A673 (cell line): ENCODE measurements around the gene STKLD1. TPM values are rescaled to one million over a fixed set of nuclear protein-coding genes. Genes with fewer than 3 reads are reported as not detected.

Experiments used
- BruUV-seq: library from RNA; stranded (reverse); fragments of 400-500 nt; replicated peaks from 2 replicates; lab custom pipeline; 2021; lab: Mats Ljungman, UMichigan
- CTCF ChIA-PET: fragments of 300-600 bp; sonication (Branson Sonifier 250); formaldehyde crosslinking; loops from one replicate; lab custom pipeline; 2022; ENCODE audit warnings: antibody characterized with exemption; lab: Charles Lee
- POLR2A ChIA-PET: fragments of 300-600 bp; sonication (Branson Sonifier 250); formaldehyde crosslinking; loops from one replicate; lab custom pipeline; 2022; ENCODE audit warnings: antibody characterized with exemption; ENCODE audit not compliant: low non-redundant PET; lab: Charles Lee
- DNase-seq: peaks from one replicate; pipeline ENCODE4 v3.0.0-alpha.2; 2015; ENCODE audit warnings: low spot score
- H3K27ac ChIP-seq: fragments of 200-600 bp; sonication (generic); 2 replicates; pipeline ENCODE4 v1.5.1; 2016; ENCODE audit warnings: mixed run types, low read depth, mild to moderate bottlenecking, mixed read lengths, antibody characterized with exemption, low read length; ENCODE audit not compliant: poor library complexity, severe bottlenecking
- H3K27me3 ChIP-seq: fragments of 200-600 bp; sonication (generic); replicated peaks from 2 replicates; pipeline ENCODE4 v1.6.1; 2017; ENCODE audit warnings: mixed run types, low read depth, mild to moderate bottlenecking, mixed read lengths, antibody characterized with exemption, low read length; ENCODE audit not compliant: insufficient read depth, poor library complexity
- H3K36me3 ChIP-seq: fragments of 200-600 bp; sonication (generic); 2 replicates; pipeline ENCODE4 v1.6.1; 2016; ENCODE audit warnings: mixed run types, mild to moderate bottlenecking, mixed read lengths, antibody characterized with exemption, low read length; ENCODE audit not compliant: insufficient read depth, poor library complexity, severe bottlenecking
- H3K4me1 ChIP-seq: fragments of 200-600 bp; sonication (generic); 2 replicates; pipeline ENCODE4 v1.6.1; 2017; ENCODE audit warnings: mixed run types, mild to moderate bottlenecking, mixed read lengths, antibody characterized with exemption, low read length; ENCODE audit not compliant: insufficient read depth, poor library complexity, severe bottlenecking
- H3K4me3 ChIP-seq: fragments of 200-600 bp; sonication (generic); 2 replicates; pipeline ENCODE4 v1.5.1; 2016; ENCODE audit warnings: low read depth, mixed run types, mild to moderate bottlenecking, mixed read lengths, low read length; ENCODE audit not compliant: poor library complexity, severe bottlenecking
- H3K9me3 ChIP-seq: fragments of 200-600 bp; sonication (generic); 2 replicates; pipeline ENCODE4 v1.6.1; 2016; ENCODE audit warnings: mixed run types, low read depth, mild to moderate bottlenecking, mixed read lengths, antibody characterized with exemption, low read length; ENCODE audit not compliant: poor library complexity, severe bottlenecking
- EZH2 ChIP-seq: fragments of 200-600 bp; sonication (generic); IDR thresholded peaks from 2 replicates; pipeline ENCODE4 v1.6.1; 2017; ENCODE audit warnings: borderline replicate concordance, low read depth, mild to moderate bottlenecking, mixed read lengths, antibody characterized with exemption, low read length; ENCODE audit not compliant: poor library complexity, severe bottlenecking
- intact Hi-C: fragments of 100-400 bp; cut with micrococcal nuclease; formaldehyde crosslinking; loops from one replicate; pipeline ENCODE4 v1.10.0; 2022; ENCODE audit not compliant: unreplicated experiment
- total RNA-seq: library from RNA; stranded (reverse); gene quantifications from 2 replicates; pipeline ENCODE4 v1.2.3, GENCODE V29; 2021
- TF ChIP-seq, protein P1 (sequence below): fragments of 300-800, 200-600 bp; sonication (generic); conservative IDR thresholded peaks from 2 replicates; pipeline ENCODE4 v1.5.1; 2017; ENCODE audit warnings: low read depth, mild to moderate bottlenecking, antibody characterized with exemption, low read length, moderate library complexity, mixed read lengths

Gene STKLD1
- total RNA-seq, 1 experiment from 2014 or later: 0.52 TPM

DNA sequence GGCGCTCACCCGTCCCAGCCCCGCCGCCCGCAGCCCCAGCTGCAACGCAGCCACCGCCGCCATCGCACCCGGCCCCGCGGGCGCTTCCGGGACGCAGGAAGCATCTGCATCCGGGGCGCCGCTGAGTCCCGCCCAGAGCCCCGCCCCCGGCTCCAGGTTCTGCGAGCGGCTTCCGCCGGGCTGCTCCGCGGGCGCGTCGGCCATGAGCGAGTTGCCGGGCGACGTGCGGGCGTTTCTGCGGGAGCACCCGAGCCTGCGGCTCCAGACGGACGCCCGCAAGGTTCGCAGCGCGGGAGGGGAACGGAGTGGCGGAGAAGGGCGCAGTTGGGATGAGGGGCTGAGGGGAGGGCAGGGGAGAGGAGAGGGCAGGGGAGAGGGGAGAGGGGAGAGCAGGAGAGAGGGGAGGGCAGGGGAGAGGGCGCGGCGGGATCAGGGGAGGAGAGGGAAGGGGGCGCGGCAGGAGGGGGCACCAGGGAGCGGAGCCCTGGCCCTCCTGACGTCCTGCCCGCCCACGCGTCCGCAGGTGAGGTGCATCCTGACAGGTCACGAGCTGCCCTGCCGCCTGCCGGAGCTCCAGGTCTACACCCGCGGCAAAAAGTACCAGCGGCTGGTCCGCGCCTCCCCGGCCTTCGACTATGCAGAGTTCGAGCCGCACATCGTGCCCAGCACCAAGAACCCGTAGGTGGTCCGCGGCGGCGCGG, 19.6 kb upstream of the STKLD1 start, which contains the start of the genes SURF1 and SURF2:
Gene SURF1 (minus strand): TSS at position 97 of the 701 bp plus-strand sequence. CDS start 34 bp downstream, at position 63.
Gene SURF2 (plus strand): TSS at position 160 of the 701 bp plus-strand sequence. CDS start 43 bp downstream, at position 203.
- CTCF ChIA-PET: interaction anchor here (0.6 kb wide), 1 partner anchor 47 kb away, joined by 10 read pairs; no protein-coding TSS in a partner anchor
- TF ChIP-seq EZH2: no peak
- TF ChIP-seq, protein P1, sequence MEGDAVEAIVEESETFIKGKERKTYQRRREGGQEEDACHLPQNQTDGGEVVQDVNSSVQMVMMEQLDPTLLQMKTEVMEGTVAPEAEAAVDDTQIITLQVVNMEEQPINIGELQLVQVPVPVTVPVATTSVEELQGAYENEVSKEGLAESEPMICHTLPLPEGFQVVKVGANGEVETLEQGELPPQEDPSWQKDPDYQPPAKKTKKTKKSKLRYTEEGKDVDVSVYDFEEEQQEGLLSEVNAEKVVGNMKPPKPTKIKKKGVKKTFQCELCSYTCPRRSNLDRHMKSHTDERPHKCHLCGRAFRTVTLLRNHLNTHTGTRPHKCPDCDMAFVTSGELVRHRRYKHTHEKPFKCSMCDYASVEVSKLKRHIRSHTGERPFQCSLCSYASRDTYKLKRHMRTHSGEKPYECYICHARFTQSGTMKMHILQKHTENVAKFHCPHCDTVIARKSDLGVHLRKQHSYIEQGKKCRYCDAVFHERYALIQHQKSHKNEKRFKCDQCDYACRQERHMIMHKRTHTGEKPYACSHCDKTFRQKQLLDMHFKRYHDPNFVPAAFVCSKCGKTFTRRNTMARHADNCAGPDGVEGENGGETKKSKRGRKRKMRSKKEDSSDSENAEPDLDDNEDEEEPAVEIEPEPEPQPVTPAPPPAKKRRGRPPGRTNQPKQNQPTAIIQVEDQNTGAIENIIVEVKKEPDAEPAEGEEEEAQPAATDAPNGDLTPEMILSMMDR: no peak

GRCh38 chr9:133357656-133358055, 18.5 kb upstream of the STKLD1 start:
- Histone ChIP-seq H3K4me1 (peaks cover 19% of the 10 kb centered on the region), H3K36me3 (peaks cover 29% of the 10 kb centered on the region), H3K27ac (no peak overlapping the region), H3K9me3 (no peaks in the 10 kb centered on the region), H3K4me3 (peak overlapping the region; percentile 93), H3K27me3 (no peaks in the 10 kb centered on the region)
- intact Hi-C loops: no loop called here
- CTCF ChIA-PET: no interaction called here
- POLR2A ChIA-PET: no interaction called here
- no peak for DNase-seq
- no TSS peak for BruUV-seq
- TF ChIP-seq, protein P1: no peak
- TF ChIP-seq EZH2: no peak

More for the DNA sequence above, 19.6 kb upstream of the STKLD1 start, which contains the start of the genes SURF1 and SURF2:
- DNase-seq: peak; percentile 93
- no TSS peak for BruUV-seq
- Histone ChIP-seq H3K36me3 (peaks cover 29% of the 10 kb centered on the region), H3K27me3 (no peaks in the 10 kb centered on the region), H3K4me1 (peaks cover 19% of the 10 kb centered on the region), H3K27ac (peak within 1 kb of the TSS; percentile 76), H3K9me3 (no peaks in the 10 kb centered on the region), H3K4me3 (peak within 1 kb of the TSS; percentile 93)
- POLR2A ChIA-PET: interaction anchor here (0.6 kb wide), 1 partner anchor 10 kb away, joined by 3 read pairs; no protein-coding TSS in a partner anchor
- intact Hi-C loops: no loop called here

DNA sequence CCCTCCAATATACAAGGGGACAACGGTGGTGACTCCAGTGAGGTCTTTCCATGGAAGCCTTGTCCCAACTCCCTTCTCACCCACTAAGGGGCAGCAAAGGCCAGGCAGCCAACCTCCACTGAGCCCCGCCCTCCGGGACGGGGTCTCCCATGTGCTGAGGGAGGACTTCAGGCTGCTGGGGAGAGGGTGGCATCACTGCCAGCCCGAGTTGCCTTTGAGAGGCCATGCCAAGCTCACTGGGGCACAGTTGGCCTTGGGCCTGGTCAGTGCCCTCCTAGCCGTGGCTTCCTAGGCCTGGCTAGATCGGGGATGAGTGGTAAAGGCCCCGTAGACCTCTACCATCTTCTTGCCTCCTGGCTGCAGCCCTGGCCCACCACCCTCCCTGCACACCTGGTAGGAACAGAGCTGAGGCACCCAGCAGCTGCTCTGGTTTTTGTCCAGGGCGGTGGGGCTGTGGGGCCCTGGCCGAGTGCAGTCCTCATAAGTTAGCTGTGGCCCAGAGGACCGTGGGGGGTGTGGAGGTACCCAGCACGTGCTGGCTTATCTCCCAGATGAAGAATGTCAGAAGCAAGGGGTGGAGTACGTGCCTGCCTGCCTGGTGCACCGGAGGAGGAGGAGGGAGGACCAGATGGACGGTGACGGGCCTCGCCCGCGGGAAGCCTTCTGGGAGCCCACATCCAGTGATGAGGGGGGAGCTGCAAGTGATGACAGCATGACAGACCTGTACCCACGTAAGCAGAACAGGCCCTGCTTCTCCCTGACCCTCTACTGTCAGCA, 16.6 kb upstream of the STKLD1 start:
- DNase-seq: peak; percentile 43
- no peak overlapping the region for H3K27ac ChIP-seq
- BruUV-seq: no TSS peak
- H3K27me3 ChIP-seq: no peaks in the 10 kb centered on the region
- CTCF ChIA-PET: no interaction called here
- H3K4me1 ChIP-seq: peaks cover 19% of the 10 kb centered on the region
- TF ChIP-seq, protein P1: 0 out of 2 replicates have a peak, but pooled peaks have one; percentile 33
- TF ChIP-seq EZH2: no peak
- H3K4me3 ChIP-seq: no peak overlapping the region
- H3K9me3 ChIP-seq: no peaks in the 10 kb centered on the region
- intact Hi-C loops: loop anchor here (1.0 kb wide), 1 partner anchor 127 kb away; no protein-coding TSS in a partner anchor
- POLR2A ChIA-PET: no interaction called here
- peaks cover 40% of the 10 kb centered on the region for H3K36me3 ChIP-seq
